Activated CD4-positive, alpha-beta T cell treated with anti-CD3 and anti-CD28 coated beads, Interleukin-2, amount 50 U/mL, for 24 hours (primary cell): ENCODE measurements around the gene TBXT.
"Not testable (repeated sequence)": the region's sequence is repeated elsewhere in the genome, so short reads cannot be mapped to it uniquely, and the experiment has no call there.

ENCODE experiments used
- DNase-seq, 2 donors: peaks; one replicate each; pipeline ENCODE4 v3.0.0-alpha.2; 2020; ENCODE audit warnings: low read depth in 1 of 2, low spot score in 1 of 2

Gene TBXT, protein sequence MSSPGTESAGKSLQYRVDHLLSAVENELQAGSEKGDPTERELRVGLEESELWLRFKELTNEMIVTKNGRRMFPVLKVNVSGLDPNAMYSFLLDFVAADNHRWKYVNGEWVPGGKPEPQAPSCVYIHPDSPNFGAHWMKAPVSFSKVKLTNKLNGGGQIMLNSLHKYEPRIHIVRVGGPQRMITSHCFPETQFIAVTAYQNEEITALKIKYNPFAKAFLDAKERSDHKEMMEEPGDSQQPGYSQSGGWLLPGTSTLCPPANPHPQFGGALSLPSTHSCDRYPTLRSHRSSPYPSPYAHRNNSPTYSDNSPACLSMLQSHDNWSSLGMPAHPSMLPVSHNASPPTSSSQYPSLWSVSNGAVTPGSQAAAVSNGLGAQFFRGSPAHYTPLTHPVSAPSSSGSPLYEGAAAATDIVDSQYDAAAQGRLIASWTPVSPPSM

DNA sequence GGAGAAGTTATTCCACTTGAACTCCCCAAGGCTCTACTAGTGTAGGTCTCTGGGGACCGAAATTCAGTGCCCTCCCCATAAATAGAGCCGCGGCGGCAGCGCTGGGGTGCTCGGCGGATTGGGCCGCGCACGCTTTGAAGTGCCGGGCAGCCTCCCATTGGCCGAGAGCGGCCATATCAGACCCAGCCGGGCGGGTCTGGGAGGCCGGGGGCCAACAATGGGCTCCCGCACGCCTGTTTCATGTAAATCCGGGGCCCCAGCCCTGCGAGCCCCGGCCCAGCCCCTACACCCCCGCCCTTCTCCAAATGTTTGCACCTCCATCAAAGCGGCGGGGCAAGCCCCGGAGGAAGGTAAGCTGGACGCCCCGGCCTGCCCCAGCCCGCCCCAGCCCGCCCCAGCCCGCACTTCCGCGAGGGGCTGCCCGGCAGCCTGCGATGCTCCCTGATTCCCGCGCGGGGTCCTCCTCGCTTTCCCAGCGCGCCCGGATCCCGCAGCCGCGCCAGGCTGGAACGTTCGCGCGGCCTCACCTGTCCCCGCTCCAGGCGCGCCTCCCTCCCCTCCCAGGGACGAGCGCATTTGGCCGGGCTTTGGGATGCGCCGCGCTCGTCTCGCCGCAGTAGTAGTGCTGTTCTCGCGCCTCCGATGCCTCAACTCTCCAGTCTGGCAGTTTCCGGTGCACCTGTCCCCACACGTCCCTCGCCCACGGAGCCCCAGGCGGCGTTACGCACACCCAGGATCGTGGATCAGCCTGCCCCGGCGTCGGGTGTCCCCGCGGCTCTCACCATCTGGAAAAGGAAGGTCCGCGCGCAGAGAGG is at the start of gene TBXT:
TBXT (minus strand) TSS at position 51 of the 815 bp plus-strand sequence. CDS start 260 bp downstream, outside the sequence.
- DNase-seq, result no peak

DNA sequence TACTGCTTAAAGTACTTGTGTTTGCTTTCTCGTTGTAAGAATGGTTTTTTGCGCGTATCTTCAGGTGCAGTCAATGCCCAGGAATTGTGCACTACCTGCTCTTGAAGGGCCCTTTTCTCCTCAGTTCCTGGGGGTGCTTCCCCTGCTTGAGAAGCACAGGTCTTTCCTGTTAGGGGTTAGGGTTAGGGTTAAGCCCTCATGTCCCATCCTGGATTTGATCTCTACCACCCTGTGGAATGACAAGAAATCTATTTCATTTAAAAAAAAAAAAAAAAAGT is 39.6 kb upstream of the TBXT start:
- DNase-seq, result no peak

GRCh38 chr6:166206510-166207283 is 39.0 kb upstream of the TBXT start:
- no peak for DNase-seq

GRCh38 chr6:166206066-166206465 is 38.4 kb upstream of the TBXT start:
- no peak for DNase-seq

- no peak for DNase-seq
Observed at GRCh38 chr6:166204852-166205650, 37.4 kb upstream of the TBXT start.

DNA sequence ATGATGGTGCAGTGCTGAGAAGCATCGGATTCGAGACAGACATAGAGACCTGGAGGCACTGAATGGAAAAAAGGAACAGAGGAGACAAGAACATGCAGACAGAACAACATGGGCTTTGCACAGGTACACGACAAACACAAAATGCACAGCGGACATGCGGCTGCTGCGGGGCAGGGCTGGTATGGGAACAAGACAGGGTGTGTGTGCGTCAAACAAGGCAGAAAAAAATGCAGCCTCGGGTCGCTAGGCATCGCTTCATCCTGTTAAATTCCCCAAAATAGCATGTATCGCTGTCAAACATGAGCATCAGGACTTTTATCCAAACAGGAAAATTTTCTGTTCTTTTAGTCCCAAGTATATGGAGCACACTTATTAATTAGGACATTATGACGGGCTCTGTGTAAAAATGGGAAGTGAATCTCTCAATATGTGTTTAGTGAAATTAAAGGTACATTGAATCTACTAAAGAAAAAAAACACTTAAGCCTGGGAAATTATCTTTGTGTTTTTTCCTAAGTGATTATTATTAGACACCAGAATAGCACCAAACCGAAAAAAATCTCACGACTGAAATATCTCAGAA is 36.1 kb upstream of the TBXT start:
- DNase-seq, result no peak

DNA sequence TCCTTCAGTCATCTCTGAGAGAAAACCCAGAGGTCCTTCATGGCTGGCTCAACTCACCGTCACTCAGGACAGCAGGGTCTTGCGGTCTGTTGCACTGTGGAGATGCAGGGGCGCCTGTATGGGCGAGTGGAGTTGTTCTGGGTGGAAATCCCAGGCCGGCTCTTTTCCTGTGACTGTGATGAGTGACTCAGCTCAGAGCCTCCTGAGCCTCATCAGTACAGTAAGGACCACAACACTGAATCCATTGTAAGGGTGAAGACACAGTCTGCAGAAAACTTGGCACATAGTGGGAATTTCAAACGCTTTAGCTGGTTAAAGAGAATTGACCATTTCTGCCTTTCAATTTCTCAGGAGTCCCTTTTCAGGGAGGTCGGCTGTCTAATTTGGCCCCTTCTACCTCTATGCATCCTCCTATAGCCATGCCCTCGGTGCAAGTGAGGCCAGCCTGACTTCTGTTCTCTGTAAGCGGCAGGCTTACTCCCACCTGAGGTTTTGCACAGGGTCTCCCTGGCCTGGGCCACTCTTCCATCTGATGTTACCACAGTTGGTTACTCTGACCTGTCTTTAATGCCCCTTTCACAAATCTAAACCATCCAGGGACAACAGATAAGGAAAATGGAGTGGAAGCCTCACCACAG is 35.5 kb upstream of the TBXT start:
- no peak for DNase-seq

- no peak for DNase-seq
Observed at GRCh38 chr6:166202321-166202733, 34.7 kb upstream of the TBXT start.

DNA sequence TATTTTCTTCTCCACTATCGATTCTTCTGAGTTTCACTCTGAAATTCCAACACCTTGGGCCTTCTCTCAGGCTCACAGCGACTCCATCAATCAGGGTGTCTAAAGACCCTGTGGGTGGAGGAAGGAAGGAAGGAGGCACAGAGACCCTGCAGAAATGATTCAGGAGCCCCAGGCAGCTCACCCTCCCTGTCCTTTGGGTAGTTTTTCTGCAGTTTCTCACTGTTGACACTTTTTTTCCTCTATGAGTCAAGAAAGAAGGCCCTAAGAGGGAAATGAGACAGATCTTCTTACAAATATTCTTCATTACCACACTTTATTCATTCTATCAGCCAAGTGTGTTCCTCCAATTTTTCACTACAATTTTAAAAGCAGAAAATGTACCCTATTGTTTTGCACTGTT is 34.2 kb upstream of the TBXT start:
- no peak for DNase-seq

GRCh38 chr6:166197361-166197760 is 29.7 kb upstream of the TBXT start:
- DNase-seq, result no peak

- no peak for DNase-seq
Observed at GRCh38 chr6:166195860-166196238, 28.2 kb upstream of the TBXT start.

GRCh38 chr6:166194914-166195859 is 27.5 kb upstream of the TBXT start:
- DNase-seq, result no peak

DNA sequence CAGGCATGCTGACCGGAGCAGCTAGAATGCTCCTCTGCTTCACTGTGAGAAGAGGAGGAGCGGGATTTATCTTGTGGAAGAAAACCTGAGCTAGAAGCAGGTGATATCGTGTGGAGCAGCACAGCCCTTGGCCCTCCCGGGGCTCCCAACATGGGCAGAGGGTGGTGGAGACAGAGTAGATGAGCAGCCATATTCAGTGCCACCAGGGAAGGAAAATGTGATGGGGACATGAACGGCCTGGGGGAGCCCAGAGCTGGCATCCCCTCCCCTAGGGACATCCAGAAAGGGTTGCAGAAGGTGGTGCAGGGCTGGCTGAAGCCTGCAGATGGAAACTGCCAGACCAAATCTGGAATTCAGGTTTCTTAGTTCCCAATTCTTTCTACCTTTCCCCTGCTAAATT is 24.9 kb upstream of the TBXT start:
- no peak for DNase-seq

- no peak for DNase-seq
Observed at GRCh38 chr6:166192136-166192535, 24.5 kb upstream of the TBXT start.

DNA sequence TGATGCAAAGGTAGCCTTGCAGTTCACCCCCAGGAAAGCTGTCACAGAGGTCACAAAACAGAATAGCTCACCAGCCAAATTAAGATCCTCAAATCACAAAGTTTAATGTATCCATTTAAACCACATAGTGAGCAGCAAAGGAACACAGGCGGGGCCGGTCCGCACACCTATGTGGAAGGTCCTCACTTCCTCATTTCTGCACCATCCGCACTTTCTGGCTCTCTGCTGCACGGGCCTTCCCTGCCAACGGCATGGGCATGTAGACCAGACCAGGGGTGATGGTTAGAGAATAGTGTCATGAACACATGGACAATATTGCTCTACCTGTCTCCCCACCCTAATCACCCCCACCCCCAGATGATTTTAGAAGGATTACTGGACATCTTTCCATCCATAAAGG is 12.1 kb upstream of the TBXT start:
- DNase-seq, result no peak

GRCh38 chr6:166176106-166176505 is 8.5 kb upstream of the TBXT start:
- no peak for DNase-seq

DNA sequence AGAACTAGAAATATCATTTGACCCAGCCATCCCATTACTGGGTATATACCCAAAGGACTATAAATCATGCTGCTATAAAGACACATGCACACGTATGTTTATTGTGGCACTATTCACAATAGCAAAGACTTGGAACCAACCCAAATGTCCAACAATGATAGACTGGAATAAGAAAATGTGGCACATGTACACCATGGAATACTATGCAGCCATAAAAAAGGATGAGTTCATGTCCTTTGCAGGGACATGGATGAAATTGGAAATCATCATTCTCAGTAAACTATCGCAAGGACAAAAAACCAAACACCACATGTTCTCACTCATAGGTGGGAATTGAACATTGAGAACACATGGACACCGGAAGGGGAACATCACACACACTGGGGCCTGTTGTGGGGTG is 7.4 kb upstream of the TBXT start:
- not testable (repeated sequence) for DNase-seq

GRCh38 chr6:166174031-166174430 is 6.4 kb upstream of the TBXT start:
- no peak for DNase-seq
